GM13977 (cell line): ENCODE data around the gene PCDHA11.
"Not testable (repeated sequence)": the region's sequence is repeated elsewhere in the genome, so short reads cannot be mapped to it uniquely, and the experiment has no call there.

Experiments used
- DNase-seq: peaks from one replicate; pipeline ENCODE4 v3.0.0; 2012; ENCODE audit warnings: low spot score
- CTCF ChIP-seq: IDR thresholded peaks from 2 replicates; pipeline ENCODE4 v1.5.1; 2012; ENCODE audit warnings: mild to moderate bottlenecking, control low read depth; ENCODE audit not compliant: insufficient read depth; ENCODE audit errors: extremely low read depth, missing control alignments
- in situ Hi-C: fragments of 300-500 bp; cut with MboI; formaldehyde crosslinking; loops from one replicate; pipeline ENCODE4 v1.12.0; 2022; ENCODE audit warnings: low sequenced_read_pairs, low pct_unique_long_range_greater_than_20kb, mixed read lengths, inconsistent platforms; ENCODE audit not compliant: unreplicated experiment

Gene PCDHA11

GRCh38 chr5:140862441-140863295, 6.1 kb upstream of the PCDHA11 start:
- in situ Hi-C loops, result no loop called here
- DNase-seq, result no peak
- TF ChIP-seq CTCF, result no peak

- in situ Hi-C loops, result no loop called here
- DNase-seq, result no peak
- TF ChIP-seq CTCF, result no peak
Observed at GRCh38 chr5:140869555-140869886, 764 bp downstream of the PCDHA11 start.

GRCh38 chr5:140870221-140871201, 1.8 kb downstream of the PCDHA11 start:
- in situ Hi-C loops, result no loop called here
- TF ChIP-seq CTCF, result no peak
- DNase-seq, result no peak

- in situ Hi-C loops, result no loop called here
- no peak for DNase-seq
- no peak for TF ChIP-seq CTCF
Observed at GRCh38 chr5:140875085-140876065, 6.6 kb downstream of the PCDHA11 start, which contains the start of gene PCDHA12. TSS of gene PCDHA12 (plus strand) at chr5:140875308. CDS start at chr5:140875473, 165 bp downstream.

- DNase-seq, in situ Hi-C loops: not testable (repeated sequence)
Observed at GRCh38 chr5:140876541-140877261, 7.9 kb downstream of the PCDHA11 start.

- DNase-seq, result no peak
- no peak for TF ChIP-seq CTCF
- in situ Hi-C loops, result no loop called here
Observed at GRCh38 chr5:140877262-140877581, 8.5 kb downstream of the PCDHA11 start.
